RWPE2 (cell line): ENCODE results near the gene E2F3.

ENCODE experiments used
- ATAC-seq: fragments of 200-7000 bp; cut with Tn5 transposase; 3 replicates; pipeline ENCODE4 v1.9.1; 2021; ENCODE audit warnings: low read depth
- DNase-seq: peaks from one replicate; pipeline ENCODE4 v3.0.0-alpha.2; 2020; ENCODE audit warnings: low spot score
- H3K27ac ChIP-seq: fragments of 450-650 bp; 2 replicates; pipeline ENCODE4 v1.5.1; 2017; ENCODE audit warnings: mild to moderate bottlenecking; ENCODE audit not compliant: poor library complexity, severe bottlenecking
- H3K27me3 ChIP-seq: fragments of 250-450 bp; sonication (Bioruptor Pico); 2 replicates; pipeline ENCODE4 v1.5.1; 2021; ENCODE audit warnings: mild to moderate bottlenecking, moderate library complexity; ENCODE audit not compliant: insufficient read depth, poor library complexity, severe bottlenecking
- H3K36me3 ChIP-seq: fragments of 250-450 bp; sonication (Bioruptor Pico); 2 replicates; pipeline ENCODE4 v1.5.1; 2020; ENCODE audit warnings: low read depth, mild to moderate bottlenecking, moderate library complexity
- H3K4me1 ChIP-seq: fragments of 250-450 bp; sonication (Bioruptor Pico); 2 replicates; pipeline ENCODE4 v1.5.1; 2021; ENCODE audit warnings: mild to moderate bottlenecking, moderate library complexity; ENCODE audit not compliant: insufficient read depth, poor library complexity, severe bottlenecking
- H3K4me3 ChIP-seq: fragments of 250-450 bp; sonication (Bioruptor Pico); 2 replicates; pipeline ENCODE4 v1.5.1; 2021; ENCODE audit warnings: mild to moderate bottlenecking, moderate library complexity; ENCODE audit not compliant: severe bottlenecking
- H3K9me3 ChIP-seq: fragments of 250-450 bp; sonication (Bioruptor Pico); 2 replicates; pipeline ENCODE4 v1.5.1; 2021; ENCODE audit warnings: mild to moderate bottlenecking, moderate library complexity; ENCODE audit not compliant: severe bottlenecking
- CTCF ChIP-seq: fragments of 450-650 bp; IDR thresholded peaks from one replicate; pipeline ENCODE4 v1.5.1; 2017; ENCODE audit warnings: mild to moderate bottlenecking, moderate library complexity; ENCODE audit not compliant: poor library complexity, severe bottlenecking

E2F3 gene

GRCh38 chr6:20542927-20543602 is 141.4 kb downstream of the E2F3 start:
- H3K27me3 ChIP-seq = no peaks in the 10 kb centered on the region
- peak overlapping the region; percentile 66 for H3K27ac ChIP-seq
- H3K4me3 ChIP-seq = no peak overlapping the region
- TF ChIP-seq CTCF = no peak
- DNase-seq (no peak), ATAC-seq (peak; percentile 86)
- H3K9me3 ChIP-seq = no peaks in the 10 kb centered on the region
- H3K36me3 ChIP-seq = peaks cover 37% of the 10 kb centered on the region
- H3K4me1 ChIP-seq = peaks cover 22% of the 10 kb centered on the region
